Measurements from ENCODE around the gene TMEM190.

- TF ChIP-seq CTCF (IDR thresholded peaks at IDR 0.05; ENCODE audit: extremely low read depth in 1 of 2, insufficient read depth in 1 of 2, low read depth in 1 of 2, low read length in 2 of 2) (peak; percentile 64 to 71), GATA2 (IDR thresholded peaks at IDR 0.05; ENCODE audit: insufficient read depth, insufficient read length, low read depth, low read length) (no peak), POLR2AphosphoS5 (IDR thresholded peaks at IDR 0.05; ENCODE audit: insufficient read depth, low read depth, low read length) (no peak), EZH2 (IDR thresholded peaks at IDR 0.05; ENCODE audit: borderline replicate concordance, low read depth, low read length, severe bottlenecking) (no peak), JUN (IDR thresholded peaks at IDR 0.05; ENCODE audit: borderline replicate concordance, insufficient read depth, insufficient read length, low read depth) (no peak)
These were observed 41.6 kb downstream of the TMEM190 start for GRCh38 chr19:55418185-55418584.

Measured in endothelial cell of umbilical vein (primary cell).